ENCODE measurements around the gene PLA2G6.

The PLA2G6 gene

GRCh38 chr22:38069372-38070249 is 112.0 kb downstream of the PLA2G6 start:
- no peak for ATAC-seq

GRCh38 chr22:38068641-38069371 is 112.8 kb downstream of the PLA2G6 start:
- ATAC-seq, result no peak

- ATAC-seq, result no peak
Measured at GRCh38 chr22:38067761-38068360, 113.8 kb downstream of the PLA2G6 start.

- ATAC-seq, result no peak
Measured at GRCh38 chr22:38067028-38067415, 114.6 kb downstream of the PLA2G6 start.

- ATAC-seq, result no peak
Measured at GRCh38 chr22:38066381-38067027, 115.1 kb downstream of the PLA2G6 start.

- no peak for ATAC-seq
Measured at GRCh38 chr22:38065539-38065938, 116.1 kb downstream of the PLA2G6 start.

- ATAC-seq, result no peak
Measured at GRCh38 chr22:38062791-38063190, 118.8 kb downstream of the PLA2G6 start.
